ENCODE results near the gene SLC39A5.

- TF ChIP-seq, protein P1, sequence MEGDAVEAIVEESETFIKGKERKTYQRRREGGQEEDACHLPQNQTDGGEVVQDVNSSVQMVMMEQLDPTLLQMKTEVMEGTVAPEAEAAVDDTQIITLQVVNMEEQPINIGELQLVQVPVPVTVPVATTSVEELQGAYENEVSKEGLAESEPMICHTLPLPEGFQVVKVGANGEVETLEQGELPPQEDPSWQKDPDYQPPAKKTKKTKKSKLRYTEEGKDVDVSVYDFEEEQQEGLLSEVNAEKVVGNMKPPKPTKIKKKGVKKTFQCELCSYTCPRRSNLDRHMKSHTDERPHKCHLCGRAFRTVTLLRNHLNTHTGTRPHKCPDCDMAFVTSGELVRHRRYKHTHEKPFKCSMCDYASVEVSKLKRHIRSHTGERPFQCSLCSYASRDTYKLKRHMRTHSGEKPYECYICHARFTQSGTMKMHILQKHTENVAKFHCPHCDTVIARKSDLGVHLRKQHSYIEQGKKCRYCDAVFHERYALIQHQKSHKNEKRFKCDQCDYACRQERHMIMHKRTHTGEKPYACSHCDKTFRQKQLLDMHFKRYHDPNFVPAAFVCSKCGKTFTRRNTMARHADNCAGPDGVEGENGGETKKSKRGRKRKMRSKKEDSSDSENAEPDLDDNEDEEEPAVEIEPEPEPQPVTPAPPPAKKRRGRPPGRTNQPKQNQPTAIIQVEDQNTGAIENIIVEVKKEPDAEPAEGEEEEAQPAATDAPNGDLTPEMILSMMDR (IDR thresholded peaks at IDR 0.05) = no peak
- no peak for TF ChIP-seq EP300 (IDR thresholded peaks at IDR 0.05)
- TF ChIP-seq POLR2A (IDR thresholded peaks at IDR 0.05) = no peak
- no peak for TF ChIP-seq POLR2AphosphoS5 (IDR thresholded peaks at IDR 0.05)
Measured at GRCh38 chr12:56221232-56221756, 8.6 kb upstream of the SLC39A5 start.
